ENCODE results near the gene TGM2.
"Not testable (repeated sequence)": the region's sequence is repeated elsewhere in the genome, so short reads cannot be mapped to it uniquely, and the experiment has no call there.

TGM2 gene

DNA sequence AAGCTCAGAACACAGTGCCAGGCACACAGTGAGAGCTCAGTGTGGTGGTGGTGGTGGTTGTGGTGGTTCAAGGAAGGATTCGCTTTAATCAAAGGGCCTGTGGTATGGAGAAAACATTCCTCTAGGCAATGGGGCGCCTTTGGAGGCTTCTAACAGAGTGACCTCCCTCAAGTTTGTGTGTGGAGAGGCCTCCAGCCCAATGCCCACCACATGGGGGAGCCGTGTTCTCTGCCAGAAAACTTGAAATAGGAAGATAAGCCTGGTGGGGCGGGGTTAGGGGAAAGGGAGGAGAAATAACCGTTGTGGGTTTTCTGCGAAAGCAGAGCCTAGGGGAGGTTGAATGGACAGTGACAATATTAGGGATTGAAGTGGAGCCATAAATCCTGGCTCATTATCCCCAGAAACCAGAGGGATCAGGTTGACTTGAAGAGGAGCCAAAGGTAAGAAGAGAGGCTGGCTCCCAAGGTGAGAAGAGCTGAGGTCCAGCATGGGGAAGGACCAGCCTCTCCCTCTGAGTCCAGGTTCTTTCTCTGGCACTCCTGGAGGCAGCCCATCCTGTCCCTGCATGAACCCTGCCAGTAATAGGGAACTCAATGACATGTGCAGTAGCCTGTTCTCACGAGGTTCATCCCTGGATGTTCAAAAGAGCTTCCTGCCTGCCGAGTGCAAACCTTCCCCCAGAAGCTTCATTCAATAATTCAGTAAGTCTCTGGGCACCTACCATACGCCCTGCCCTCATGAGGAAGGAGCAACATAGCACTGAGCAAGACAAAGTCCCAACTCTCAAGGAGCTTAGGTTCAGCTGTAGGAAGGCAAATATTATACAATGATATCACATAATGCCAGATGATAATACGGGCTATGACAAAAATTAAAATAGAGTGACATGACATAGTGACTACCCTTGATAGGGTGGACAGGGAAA is 51.4 kb downstream of the TGM2 start:
- no peak for DNase-seq

DNA sequence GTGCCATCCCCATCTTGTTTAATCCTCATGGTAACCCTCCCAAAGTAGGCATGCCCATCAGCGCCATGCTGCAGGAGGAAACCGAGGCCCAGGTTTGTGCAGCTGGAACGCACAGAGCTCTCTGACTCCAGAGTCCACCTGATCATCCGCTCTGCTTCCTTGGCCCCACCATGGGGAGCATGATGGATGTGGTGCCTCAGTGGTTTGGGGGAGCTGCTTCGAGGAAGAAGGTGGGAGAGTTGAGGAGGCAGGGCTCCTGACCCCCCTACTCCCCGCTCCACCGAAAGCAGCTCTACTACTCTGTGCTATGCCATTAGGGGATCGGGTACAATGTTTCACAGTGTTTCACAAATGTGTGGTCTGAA is 52.2 kb downstream of the TGM2 start:
- DNase-seq = no peak

DNA sequence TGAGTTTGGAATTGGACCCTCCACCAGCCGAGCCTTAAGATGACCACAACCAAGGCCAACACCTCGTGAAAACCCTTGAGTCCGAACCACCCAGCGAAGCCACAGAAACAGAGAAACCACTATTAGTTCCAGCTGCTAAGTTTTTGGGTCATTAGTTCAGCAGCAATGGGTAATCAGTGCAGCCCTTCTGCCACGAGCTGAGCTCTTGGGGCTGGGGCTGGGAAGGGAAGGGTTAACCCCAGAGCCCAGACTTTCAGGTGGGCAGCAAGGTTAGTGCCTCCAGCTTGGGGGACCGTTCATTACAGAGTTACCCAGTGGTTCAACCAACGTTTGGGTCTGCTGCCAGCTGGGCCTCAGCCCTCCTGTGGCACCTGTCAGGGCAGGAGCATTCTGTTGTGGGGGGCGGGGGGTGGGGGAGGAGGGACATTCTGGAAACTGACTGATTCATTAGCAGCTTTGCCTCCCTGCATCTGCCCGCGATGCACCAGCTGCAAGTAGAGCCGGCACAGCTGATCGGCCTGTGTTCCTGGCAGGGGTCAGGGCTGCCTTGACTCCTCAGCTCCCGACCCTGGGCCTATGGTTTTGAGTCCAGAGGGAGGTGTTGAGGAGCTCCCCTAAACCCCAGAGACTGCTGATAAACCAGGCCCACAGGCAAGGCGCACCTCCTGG is 52.7 kb downstream of the TGM2 start:
- DNase-seq = no peak

DNA sequence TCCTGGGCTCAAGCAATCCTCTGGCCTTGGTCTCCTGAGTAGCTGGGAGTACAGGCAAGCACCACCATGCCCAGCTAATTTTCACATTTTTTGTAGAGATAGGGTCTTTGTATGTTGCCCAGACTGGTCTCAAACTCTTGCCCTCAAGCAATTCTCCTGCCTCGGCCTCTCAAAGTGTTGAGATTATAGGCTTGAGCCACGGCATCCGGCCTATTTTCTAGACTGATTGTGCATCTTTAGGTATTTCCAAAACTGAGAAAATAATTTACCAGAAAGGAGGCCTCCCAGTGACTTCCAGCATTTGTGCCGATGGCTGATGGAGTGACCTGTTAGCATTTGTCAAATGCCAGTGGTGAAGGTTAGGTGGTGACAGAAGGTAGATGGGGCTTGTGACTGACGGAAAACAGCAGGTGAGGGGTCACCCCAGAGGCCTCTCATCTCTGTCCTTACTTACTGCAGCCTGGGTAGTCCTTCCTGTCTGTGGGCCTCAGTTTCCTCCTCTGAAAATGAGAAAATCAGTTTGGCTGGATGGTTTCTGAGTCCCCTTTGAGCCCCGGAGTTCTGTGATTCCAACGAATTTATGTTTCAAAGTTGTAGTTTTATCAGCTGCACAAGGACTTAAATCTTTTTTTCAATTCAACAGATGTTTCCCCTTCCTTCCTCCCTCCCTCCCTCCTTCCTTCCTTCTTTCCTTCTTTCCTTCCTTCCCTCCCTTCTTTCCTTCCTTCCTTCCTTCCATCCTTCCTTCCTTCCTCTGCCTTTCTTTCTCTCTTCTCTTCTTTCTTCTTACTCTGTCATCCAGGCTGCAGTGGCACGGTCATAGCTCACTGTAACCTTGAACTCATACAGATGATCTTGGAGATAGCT is 53.5 kb downstream of the TGM2 start:
- no peak for DNase-seq

DNA sequence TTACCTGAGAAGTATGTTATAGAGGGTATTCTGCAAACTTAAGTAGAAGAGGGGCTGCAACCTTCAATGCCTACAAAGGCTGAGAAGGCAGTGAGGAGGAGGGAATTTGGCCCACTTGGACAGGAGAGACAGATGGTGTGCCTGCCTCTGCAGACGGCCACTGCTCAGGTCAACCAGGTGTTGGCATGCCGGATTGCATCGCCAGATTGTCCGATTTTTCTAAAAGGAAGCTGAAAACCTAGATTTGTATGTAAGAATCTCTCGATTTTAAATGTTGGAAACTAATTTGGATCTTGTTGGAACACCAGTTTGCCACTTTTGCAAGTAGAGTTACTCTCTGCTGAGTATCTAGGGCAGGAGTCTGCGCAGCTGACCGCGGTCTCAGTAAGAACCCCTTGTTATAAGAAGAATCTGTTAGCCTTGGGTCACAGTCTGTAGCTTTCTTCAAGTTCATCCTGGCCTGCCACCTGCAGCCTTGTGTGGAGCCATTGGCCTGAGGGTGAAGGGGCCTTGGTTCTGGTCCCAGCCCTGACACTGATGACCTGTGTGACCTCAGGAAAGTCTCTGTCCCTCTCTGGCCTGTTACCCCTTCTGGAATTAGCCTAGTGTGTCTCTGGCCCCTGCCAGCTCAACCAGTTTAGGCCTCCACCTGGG is 54.4 kb downstream of the TGM2 start:
- no peak for DNase-seq

DNA sequence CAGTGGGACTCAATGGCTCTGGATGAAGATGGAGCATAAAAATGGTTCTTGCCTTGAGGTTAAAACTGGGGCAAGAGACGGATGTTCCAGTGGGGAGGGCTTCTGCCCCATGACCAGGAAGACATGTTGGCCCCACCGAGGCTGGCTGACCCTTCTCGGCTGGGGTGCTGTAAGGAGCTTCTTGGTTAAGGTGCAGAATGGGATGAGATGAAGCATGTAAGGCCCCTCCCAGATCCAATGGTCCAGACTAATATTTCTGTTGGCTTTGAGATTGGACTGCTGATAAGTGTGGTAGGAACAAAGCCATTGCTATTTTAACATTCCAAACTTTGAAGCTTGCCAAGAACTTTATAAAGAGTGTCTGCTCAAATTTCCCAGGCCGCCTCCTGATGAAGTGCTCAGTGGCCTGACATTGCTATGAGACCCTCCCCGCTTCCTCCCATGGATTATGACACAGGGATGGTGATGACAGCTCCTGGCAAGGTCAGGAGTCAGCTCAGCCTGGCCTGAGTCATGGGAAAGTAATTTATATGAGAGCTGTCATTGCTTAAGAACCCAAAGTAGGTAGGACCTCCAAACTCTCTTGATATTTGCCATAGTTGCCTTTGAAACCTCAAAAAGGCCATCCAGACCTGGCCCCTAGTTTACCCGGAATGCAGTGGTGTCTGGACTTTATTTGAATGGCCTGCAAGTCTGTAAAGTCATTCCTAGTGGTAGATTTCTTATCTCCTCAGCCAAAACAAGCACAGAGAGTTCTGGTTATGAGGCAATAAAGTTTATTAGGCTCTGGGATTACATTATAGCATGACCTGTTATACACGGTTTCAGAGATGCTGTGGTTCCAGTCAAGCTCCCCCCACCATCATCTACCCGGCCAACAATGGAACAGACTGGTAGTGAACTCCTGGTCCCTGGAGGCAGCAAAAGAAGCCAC is 55.2 kb downstream of the TGM2 start:
- no peak for DNase-seq

DNA sequence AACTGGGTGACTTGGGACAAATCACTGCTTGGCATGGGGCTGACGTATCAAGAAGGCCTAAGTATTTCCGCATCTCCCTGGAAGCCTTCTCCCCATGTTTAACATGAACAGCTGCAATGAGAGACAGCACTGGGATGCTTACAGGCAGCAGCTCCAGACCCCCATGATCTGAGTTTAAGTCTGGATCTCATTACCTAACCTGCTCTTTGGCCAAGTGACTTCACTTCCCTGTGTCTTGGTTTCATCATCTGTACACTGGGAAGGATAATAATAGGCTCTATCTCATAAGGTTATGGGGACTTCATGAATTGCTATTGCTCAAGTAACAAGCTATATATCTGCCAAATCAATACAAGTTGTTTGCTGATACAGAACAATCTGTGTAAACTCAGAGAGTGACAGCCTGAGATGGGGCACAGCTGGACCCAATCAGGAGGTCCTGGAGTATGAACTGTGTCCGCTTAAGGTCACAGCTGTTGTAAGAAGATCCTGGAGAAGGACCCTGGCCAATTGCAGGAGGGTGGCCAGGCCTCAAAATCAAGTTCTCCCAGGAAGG is 56.0 kb downstream of the TGM2 start:
- no peak for DNase-seq

DNA sequence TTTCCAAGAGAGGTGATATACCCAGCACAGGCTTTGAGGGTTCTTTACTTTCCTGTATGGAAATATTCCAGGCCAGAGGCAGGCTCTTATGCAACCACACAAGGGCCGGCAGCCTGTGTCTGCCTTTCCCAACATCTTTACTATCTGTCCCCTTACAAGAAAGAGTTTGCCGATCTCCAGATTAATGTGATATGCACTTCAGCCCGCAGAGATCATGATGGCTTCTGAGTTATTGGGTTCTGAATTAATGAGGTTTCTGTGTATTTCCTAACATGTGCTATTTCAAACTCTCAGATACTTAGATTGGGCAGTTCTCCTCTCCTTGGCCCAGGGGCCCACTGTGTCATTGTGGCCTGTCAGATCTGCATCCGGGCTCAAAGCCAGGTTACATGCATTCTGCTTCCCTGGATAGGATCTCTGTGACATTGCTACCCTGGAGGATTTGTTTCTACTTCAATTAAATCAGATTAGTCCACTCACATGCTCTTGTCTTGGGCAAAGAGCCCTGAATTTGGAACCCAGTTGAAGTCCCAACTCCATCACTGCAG is 56.6 kb downstream of the TGM2 start:
- DNase-seq = no peak

DNA sequence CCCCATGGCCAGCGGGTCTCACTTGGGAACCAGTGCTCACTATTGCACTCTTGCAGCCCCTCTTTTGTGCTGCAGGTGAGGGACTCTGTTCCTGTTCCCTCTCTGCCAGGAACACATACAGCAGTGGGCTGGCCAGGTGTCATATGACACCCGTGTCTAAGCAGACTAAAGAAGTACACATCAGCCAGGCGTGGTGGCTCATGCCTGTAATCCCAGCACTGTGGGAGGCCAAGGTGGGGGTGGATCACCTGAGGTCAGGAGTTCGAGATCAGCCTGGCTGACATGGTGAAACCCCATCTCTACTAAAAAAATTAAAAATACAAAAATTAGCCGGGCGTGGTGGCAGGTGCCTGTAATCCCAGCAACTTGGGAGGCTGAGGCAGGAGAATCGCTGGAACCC is 57.2 kb downstream of the TGM2 start:
- DNase-seq = not testable (repeated sequence)

DNA sequence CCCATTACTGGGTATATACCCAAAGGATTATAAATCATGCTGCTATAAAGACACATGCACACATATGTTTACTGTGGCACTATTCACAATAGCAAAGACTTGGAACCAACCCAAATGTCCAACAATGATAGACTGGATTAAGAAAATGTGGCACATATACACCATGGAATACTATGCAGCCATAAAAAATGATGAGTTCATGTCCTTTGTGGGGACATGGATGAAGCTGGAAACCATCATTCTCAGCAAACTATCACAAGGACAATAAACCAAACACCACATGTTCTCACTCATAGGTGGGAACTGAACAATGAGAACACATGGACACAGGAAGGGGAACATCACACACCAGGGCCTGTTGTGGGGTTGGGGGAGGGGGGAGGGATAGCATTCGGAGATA is 57.7 kb downstream of the TGM2 start:
- not testable (repeated sequence) for DNase-seq

DNA sequence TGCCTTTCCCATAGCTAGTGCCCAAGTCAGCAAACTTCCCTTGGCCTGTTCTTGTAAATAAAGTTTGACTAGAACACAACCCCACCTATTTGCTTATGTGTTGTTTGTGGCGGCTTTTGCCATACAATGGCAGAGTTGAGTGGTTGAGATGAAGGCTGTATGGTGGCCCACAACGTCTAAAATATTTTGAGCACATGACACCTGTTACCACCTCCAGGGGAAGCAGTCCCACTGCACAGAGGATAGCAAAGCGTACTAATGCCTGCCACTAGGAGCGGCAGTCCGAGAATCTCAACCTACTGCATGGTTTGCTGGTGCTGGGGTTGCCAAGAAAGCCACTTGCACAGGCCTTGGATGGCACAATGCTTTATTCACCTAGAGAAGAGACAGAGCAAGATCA is 58.6 kb downstream of the TGM2 start:
- DNase-seq = no peak

DNA sequence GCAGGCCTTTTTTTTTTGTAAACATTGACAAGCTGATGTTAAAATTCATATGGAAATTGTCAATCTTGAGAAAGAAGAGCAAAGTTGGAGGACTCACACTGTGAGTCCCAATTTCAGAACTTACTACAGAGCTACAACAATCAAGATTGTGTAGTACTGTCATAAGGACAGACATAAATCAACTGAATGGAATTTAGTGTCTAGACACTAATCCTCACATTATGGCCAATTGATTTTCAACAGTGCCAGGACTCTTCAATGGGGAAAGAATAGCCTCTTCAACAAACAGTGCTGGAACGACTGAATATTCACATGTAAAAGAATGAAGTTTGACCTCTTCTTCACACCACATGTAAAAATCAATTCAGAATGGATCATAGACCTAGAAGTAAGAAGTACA is 60.8 kb downstream of the TGM2 start:
- DNase-seq = no peak

DNA sequence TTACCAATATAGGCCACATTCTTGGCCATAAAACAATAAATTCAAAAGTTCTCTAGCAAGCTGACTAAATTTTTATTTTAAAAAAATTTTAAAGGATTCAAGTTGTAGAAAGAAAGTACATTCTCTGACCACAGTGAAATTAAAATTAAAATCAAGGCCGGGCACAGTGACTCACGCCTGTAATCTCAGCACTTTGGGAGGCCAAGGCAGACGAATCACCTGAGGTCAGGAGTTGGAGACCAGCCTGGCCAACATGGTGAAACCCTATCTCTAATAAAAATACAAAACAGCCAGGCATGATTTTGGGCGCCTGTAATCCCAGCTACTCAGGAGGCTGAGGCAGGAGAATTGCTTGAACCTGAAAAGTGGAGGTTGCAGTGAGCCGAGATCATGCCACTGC is 62.9 kb downstream of the TGM2 start:
- DNase-seq = not testable (repeated sequence)

DNA sequence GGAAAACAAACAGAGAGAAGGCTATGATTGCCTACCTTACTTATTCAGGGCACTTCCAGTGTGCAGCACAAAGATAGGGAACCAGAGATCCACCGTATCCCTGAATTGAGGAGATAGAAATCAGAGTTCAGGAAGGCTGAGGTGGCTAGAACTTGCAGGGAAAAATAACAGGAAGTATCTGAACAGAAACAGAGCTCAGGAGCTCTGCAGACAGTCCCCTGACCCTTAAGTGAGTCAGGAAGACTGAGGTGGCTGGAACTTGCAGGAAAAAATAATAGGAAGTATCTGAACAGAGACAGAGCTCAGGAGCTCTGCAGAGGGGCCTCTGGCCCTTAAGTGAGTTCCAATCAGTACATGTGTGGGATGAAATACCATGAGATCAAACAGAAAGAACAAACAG is 66.1 kb downstream of the TGM2 start:
- no peak for DNase-seq

DNA sequence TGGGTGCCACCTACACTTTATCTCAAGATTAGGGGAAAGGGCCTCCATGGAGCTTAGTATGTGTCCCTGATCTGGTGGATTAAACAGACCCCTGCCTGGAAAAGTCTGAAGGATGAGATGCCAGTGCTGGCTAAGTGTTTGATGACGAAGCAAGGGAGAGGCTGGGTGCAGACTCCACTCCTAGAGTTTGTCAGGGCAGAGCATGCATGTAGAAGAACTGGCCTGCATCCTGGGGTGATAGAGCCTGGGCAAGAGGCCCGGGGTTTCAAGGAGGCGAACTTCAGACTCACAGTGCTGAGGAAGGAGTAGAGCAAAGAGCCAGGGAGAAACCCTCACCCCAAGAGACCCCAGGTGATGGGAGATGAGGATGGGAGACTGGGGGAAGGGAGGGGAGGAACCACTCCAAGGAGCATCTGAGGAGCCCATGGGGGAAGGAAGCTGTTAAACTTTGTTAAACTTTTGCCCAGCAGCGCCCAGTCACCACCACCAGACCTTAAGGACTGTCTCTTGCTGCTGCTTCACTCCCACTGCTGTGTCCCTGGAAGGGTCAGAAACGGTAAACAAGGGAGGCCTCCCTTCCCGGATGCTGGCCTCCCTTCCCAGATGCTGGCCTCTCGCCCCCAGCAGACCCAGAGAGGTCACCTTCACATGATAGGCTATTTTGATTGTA is 69.9 kb downstream of the TGM2 start:
- no peak for DNase-seq

DNA sequence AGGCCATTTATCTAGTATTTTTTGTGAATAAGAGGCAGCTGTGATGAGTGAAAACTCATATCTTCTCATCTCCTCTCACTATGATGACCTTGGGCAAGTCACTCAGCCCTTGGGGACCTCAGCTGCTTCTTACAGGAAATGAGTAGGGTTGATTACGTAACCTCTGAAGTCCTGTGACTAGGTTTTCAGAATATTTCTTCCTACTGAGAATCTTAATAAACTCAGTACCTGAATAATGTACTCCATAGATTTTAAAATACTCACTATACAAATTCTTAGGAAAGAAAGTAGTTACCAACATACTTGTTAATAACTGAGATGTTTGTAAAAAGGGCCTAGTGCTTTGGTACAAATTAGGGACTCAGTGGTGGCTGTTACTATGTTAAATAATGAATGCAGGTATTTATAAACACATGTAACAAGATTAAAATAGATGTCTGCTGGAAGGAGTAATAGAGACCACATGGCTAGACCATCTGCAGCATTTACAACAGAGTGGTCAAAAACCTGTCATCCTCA is 70.6 kb downstream of the TGM2 start:
- DNase-seq = no peak

DNA sequence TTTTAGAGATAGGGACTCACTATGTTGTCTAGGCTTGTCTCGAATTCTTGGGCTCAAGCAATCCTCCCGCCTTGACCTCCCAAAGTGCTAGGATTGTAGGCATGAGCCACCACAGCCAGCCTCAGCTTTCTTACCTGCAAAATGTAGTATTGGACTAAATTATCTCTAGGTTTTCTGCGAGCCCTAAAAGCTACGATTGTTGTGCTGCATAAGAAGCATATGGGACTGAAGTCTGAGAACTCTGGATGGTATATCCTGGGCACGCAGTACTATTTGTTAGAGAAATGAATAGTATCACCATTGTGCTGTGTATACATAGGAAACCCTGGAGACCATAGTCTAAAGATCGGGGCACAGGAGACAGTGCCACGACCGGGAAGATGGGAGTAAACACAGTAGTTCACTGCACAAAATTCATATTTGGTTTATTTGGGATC is 71.4 kb downstream of the TGM2 start:
- no peak for DNase-seq

DNA sequence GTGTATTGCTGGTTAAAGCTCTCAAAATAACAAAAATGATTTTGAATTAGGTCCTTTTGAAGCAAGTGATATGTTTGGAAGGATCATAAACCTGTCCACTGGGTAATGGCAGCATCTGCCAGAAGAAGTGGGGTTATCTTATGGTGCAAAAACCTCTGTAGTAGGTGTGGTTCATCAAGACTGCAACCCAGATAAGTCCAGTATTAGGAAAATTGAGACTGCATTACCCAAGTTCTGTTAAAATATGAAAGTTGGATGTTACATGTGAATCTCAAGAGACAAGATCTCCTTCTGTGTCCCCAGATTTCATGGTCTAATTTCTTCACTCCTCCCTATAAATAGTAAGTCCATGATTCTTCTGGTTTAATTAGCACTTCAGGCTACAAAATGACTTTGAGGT is 72.2 kb downstream of the TGM2 start:
- no peak for DNase-seq

DNA sequence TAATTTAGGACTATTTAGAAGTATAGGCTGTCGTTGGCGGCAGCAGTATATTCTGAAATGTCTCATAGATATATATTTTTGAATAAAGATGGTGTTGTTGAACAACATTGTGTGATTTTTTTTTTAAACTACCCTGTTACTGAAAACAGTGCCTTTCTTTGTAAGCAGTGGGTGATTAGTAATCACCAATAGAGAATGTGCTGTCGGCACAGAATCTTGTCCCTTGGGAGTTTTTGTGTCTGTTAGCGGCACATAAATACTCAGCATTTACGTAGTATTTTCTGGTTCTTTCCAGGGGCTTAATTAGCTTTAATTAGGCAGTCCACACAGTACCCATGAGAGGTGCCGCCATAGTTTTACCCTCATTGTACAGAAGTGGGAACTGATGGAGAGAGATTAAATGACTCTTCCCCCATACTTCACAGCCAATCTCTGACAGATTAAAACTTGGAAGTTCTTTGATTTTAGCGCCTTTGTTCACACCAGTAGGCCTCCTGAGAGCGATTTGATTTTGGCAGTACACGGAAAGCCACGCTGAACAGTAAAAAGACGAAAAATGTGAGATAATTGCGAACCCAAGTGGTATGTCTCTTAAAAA is 72.7 kb downstream of the TGM2 start:
- no peak for DNase-seq
